Panc1 (cell line): ENCODE data around the gene HSPA4. TPM values are rescaled to one million over a fixed set of nuclear protein-coding genes. Genes with fewer than 3 reads are reported as not detected.
A peak's percentile ranks its signal among the peaks of the same experiment; 100 is the strongest.

Experiments
- ATAC-seq: fragments of 200-7000 bp; cut with Tn5 transposase; 2 replicates; pipeline ENCODE4 v1.9.1; 2020; ENCODE audit warnings: mild to moderate bottlenecking, moderate library complexity
- BruUV-seq: library from RNA; stranded (reverse); fragments of 400-500 nt; replicated peaks from 2 replicates; lab custom pipeline; 2021; lab: Mats Ljungman, UMichigan
- CTCF ChIA-PET: fragments of 300-600 bp; sonication (Branson Sonifier 250); formaldehyde crosslinking; loops from one replicate; lab custom pipeline; 2022; ENCODE audit warnings: antibody characterized with exemption; lab: Charles Lee
- POLR2A ChIA-PET: fragments of 300-600 bp; sonication (Branson Sonifier 250); formaldehyde crosslinking; loops from one replicate; lab custom pipeline; 2022; ENCODE audit warnings: antibody characterized with exemption; lab: Charles Lee
- DNase-seq: peaks from one replicate; pipeline ENCODE4 v3.0.0-alpha.2; 2010; ENCODE audit warnings: low read depth, low spot score
- H3K27ac ChIP-seq: 2 replicates; pipeline ENCODE4 v1.5.1; 2011; ENCODE audit warnings: mild to moderate bottlenecking, low read length, inconsistent platforms
- H3K27me3 ChIP-seq: fragments of 200-500 bp; sonication (Bioruptor generic); 2 replicates; pipeline ENCODE4 v1.6.0; 2014; ENCODE audit warnings: low read length, inconsistent platforms; ENCODE audit not compliant: control insufficient read depth, insufficient read depth
- H3K36me3 ChIP-seq: fragments of 200-500 bp; sonication (Bioruptor generic); 2 replicates; pipeline ENCODE4 v1.5.1; 2014; ENCODE audit warnings: inconsistent platforms, mild to moderate bottlenecking, low read length, moderate library complexity; ENCODE audit not compliant: control insufficient read depth, insufficient read depth
- H3K4me1 ChIP-seq: 2 replicates; pipeline ENCODE4 v1.5.1; 2011; ENCODE audit warnings: inconsistent platforms, mild to moderate bottlenecking, low read length, moderate library complexity; ENCODE audit not compliant: control insufficient read depth, insufficient read depth
- H3K4me3 ChIP-seq, 2 experiments: 2 replicates each; pipeline ENCODE4 v1.5.1; 2011 to 2012; ENCODE audit warnings: low read depth in 2 of 2, low read length in 2 of 2, mild to moderate bottlenecking in 2 of 2, inconsistent platforms in 1 of 2, moderate library complexity in 1 of 2
- H3K9me3 ChIP-seq: fragments of 200-500 bp; sonication (Bioruptor generic); 2 replicates; pipeline ENCODE4 v1.5.1; 2014; ENCODE audit warnings: low read depth, mild to moderate bottlenecking, inconsistent platforms, low read length, moderate library complexity; ENCODE audit not compliant: control insufficient read depth, insufficient read depth
- POLR2AphosphoS5 ChIP-seq: IDR thresholded peaks from 2 replicates; pipeline ENCODE4 v1.6.1; 2012; ENCODE audit warnings: mild to moderate bottlenecking, low read depth, low read length, moderate library complexity
- SIN3A ChIP-seq: IDR thresholded peaks from 2 replicates; pipeline ENCODE4 v1.6.1; 2012; ENCODE audit warnings: low read depth, mild to moderate bottlenecking, low read length, moderate library complexity, borderline replicate concordance; ENCODE audit not compliant: insufficient read depth
- TCF7L2 ChIP-seq: IDR thresholded peaks from 2 replicates; pipeline ENCODE4 v1.6.1; 2011; ENCODE audit warnings: mild to moderate bottlenecking, low read depth, low read length, inconsistent platforms
- in situ Hi-C: cut with HindIII; loops from 2 replicates; pipeline ENCODE4 v1.10.0; 2016; ENCODE audit warnings: low sequenced_read_pairs, low pct_unique_long_range_greater_than_20kb
- intact Hi-C: fragments of 100-400 bp; cut with micrococcal nuclease; formaldehyde crosslinking; loops from one replicate; pipeline ENCODE4 v1.10.0; 2022; ENCODE audit not compliant: unreplicated experiment
- total RNA-seq: library from RNA; stranded (reverse); gene quantifications from one replicate; pipeline ENCODE4 v1.2.1, GENCODE V29; 2021; ENCODE audit not compliant: unreplicated experiment
- TF ChIP-seq, protein P1 (sequence below): fragments of 450-650 bp; IDR thresholded peaks from 2 replicates; pipeline ENCODE4 v1.5.1; 2017; ENCODE audit warnings: mild to moderate bottlenecking
- TF ChIP-seq, protein P2 (sequence below), 2 experiments: IDR thresholded peaks; 2 replicates each; pipeline ENCODE4 v1.6.1; 2011 to 2012; ENCODE audit warnings: low read depth in 2 of 2, control low read depth in 1 of 2, low read length in 1 of 2, mild to moderate bottlenecking in 1 of 2, moderate library complexity in 1 of 2; ENCODE audit not compliant: insufficient read depth in 1 of 2

HSPA4 gene
- total RNA-seq, 1 experiment from 2014 or later = 247 TPM

DNA sequence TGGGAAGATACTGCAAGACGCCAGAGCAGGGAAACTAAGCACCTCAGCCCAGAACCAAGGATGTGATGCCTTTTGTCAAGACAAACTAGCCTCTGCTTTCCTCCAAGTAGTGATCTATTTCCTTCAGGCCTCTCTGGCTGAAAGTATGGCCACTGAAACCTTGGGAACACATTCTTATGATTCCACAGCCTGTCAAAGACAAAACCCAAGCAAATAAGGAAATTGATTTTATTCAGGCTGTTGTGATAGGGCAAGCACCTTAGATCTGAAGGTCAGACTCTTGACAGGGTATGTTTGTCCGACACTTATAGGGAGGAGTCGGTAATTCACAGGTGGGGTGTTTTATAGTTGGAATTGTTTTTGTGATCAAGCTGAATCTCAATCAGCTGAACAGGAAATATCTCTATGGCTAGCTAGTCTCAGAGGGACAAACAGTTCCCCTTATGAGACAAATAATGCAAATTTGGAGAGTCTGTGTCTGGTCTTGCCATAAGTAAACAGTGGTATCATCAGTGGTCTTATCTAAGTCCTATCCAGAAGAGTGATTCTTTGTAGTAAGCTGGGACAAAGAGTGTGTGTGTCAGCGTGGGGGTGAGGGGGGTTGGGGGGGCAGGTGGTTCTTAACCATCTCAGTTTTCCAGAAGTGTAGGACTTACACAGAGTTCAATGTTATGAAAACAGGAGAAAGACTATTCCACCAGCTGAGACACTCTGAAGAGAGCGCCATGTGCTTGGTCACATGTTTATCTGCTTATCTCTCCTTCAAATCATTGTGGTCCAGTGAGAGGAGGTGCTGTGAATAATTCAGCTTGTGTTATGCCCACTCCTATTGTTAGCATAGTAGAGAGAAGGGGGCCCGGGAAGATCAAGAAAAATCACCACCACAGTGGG, 18.7 kb upstream of the HSPA4 start:
- no peaks in the 10 kb centered on the region for H3K27me3 ChIP-seq
- ATAC-seq = peak; percentile 52; the same call in 1 of the 2 replicates
- peaks cover 18% of the 10 kb centered on the region for H3K4me1 ChIP-seq
- CTCF ChIA-PET = interaction anchor here (0.7 kb wide), 1 partner anchor 121 kb away, joined by 6 read pairs; no protein-coding TSS in a partner anchor
- in situ Hi-C loops (no loop called here), intact Hi-C loops (no loop called here)
- H3K36me3 ChIP-seq = no peaks in the 10 kb centered on the region
- no peaks in the 10 kb centered on the region for H3K9me3 ChIP-seq
- no peak for TF ChIP-seq TCF7L2
- H3K27ac ChIP-seq = peak overlapping the region; percentile 35; the same call in 1 of the 2 replicates
- no peak for DNase-seq
- POLR2A ChIA-PET = interaction anchor here (0.7 kb wide), 1 partner anchor 16 kb away, joined by 9 read pairs; no protein-coding TSS in a partner anchor
- H3K4me3 ChIP-seq = no peak overlapping the region
- BruUV-seq = no TSS peak

DNA sequence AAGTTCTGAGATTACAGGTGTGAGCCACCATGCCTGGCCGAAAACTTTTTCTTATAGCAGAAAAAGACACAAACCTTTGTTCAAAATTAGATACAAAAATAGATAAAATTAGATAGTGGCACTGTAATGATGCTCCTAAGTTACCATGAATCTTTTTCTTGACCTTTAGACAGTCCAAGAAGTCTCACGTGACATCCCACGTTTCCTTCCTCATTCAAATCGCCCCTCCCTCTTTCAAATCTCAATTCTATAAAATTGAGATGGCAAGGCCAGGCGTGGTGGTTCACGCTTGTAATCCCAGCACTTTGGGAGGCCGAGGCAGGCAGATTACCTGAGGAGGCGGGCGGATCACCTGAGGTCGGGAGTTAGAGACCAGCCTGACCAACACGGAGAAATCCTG, 17.7 kb upstream of the HSPA4 start:
- Histone ChIP-seq H3K4me1 (peaks cover 18% of the 10 kb centered on the region), H3K4me3 (no peak overlapping the region), H3K36me3 (no peaks in the 10 kb centered on the region), H3K27me3 (no peaks in the 10 kb centered on the region), H3K9me3 (no peaks in the 10 kb centered on the region), H3K27ac (no peak overlapping the region)
- DNase-seq = no peak
- intact Hi-C loops = no loop called here
- in situ Hi-C loops = no loop called here
- CTCF ChIA-PET = no interaction called here
- TF ChIP-seq, protein P1, sequence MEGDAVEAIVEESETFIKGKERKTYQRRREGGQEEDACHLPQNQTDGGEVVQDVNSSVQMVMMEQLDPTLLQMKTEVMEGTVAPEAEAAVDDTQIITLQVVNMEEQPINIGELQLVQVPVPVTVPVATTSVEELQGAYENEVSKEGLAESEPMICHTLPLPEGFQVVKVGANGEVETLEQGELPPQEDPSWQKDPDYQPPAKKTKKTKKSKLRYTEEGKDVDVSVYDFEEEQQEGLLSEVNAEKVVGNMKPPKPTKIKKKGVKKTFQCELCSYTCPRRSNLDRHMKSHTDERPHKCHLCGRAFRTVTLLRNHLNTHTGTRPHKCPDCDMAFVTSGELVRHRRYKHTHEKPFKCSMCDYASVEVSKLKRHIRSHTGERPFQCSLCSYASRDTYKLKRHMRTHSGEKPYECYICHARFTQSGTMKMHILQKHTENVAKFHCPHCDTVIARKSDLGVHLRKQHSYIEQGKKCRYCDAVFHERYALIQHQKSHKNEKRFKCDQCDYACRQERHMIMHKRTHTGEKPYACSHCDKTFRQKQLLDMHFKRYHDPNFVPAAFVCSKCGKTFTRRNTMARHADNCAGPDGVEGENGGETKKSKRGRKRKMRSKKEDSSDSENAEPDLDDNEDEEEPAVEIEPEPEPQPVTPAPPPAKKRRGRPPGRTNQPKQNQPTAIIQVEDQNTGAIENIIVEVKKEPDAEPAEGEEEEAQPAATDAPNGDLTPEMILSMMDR = no peak
- TF ChIP-seq POLR2AphosphoS5 = no peak
- TF ChIP-seq, protein P2, sequence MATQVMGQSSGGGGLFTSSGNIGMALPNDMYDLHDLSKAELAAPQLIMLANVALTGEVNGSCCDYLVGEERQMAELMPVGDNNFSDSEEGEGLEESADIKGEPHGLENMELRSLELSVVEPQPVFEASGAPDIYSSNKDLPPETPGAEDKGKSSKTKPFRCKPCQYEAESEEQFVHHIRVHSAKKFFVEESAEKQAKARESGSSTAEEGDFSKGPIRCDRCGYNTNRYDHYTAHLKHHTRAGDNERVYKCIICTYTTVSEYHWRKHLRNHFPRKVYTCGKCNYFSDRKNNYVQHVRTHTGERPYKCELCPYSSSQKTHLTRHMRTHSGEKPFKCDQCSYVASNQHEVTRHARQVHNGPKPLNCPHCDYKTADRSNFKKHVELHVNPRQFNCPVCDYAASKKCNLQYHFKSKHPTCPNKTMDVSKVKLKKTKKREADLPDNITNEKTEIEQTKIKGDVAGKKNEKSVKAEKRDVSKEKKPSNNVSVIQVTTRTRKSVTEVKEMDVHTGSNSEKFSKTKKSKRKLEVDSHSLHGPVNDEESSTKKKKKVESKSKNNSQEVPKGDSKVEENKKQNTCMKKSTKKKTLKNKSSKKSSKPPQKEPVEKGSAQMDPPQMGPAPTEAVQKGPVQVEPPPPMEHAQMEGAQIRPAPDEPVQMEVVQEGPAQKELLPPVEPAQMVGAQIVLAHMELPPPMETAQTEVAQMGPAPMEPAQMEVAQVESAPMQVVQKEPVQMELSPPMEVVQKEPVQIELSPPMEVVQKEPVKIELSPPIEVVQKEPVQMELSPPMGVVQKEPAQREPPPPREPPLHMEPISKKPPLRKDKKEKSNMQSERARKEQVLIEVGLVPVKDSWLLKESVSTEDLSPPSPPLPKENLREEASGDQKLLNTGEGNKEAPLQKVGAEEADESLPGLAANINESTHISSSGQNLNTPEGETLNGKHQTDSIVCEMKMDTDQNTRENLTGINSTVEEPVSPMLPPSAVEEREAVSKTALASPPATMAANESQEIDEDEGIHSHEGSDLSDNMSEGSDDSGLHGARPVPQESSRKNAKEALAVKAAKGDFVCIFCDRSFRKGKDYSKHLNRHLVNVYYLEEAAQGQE (IDR thresholded peaks at IDR 0.05; ENCODE audit: insufficient read depth in 1 of 2, low read depth in 2 of 2, low read length in 1 of 2) = no peak
- TF ChIP-seq SIN3A = no peak
- no peak for TF ChIP-seq TCF7L2
- no peak for ATAC-seq
- no TSS peak for BruUV-seq
- POLR2A ChIA-PET = no interaction called here

DNA sequence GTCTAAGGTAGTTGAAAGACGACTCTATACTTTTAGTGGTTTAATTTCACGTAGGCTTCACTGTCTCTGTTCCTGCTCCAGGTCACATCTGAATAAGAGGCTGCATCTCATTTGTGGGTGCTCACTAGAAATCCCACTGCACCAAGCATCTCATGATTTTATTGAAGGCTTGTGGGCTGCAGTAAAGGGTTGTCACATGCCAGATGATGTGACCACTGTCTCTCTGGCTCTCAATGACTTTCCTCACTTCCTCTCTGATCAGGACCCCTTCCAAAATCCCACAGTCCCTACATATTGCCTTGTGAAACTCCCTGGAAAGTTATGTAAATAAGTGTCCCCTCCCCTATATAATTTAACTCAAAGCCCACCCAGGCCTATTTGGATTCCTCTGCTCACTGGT, 16.6 kb upstream of the HSPA4 start:
- Histone ChIP-seq H3K36me3 (no peaks in the 10 kb centered on the region), H3K27me3 (no peaks in the 10 kb centered on the region), H3K4me1 (peaks cover 17% of the 10 kb centered on the region), H3K9me3 (no peaks in the 10 kb centered on the region), H3K27ac (0 out of 2 replicates have a peak overlapping the region, but pooled peaks have one; percentile 19), H3K4me3 (no peak overlapping the region)
- TF ChIP-seq TCF7L2 = no peak
- TF ChIP-seq SIN3A = no peak
- no peak for TF ChIP-seq POLR2AphosphoS5
- TF ChIP-seq, protein P2 (IDR thresholded peaks at IDR 0.05; ENCODE audit: insufficient read depth in 1 of 2, low read depth in 2 of 2, low read length in 1 of 2) = no peak
- TF ChIP-seq, protein P1 = no peak
- ATAC-seq (no peak), DNase-seq (no peak)
- intact Hi-C loops = no loop called here
- BruUV-seq = no TSS peak
- in situ Hi-C loops = no loop called here
- POLR2A ChIA-PET = no interaction called here
- CTCF ChIA-PET = no interaction called here
